Measurements from ENCODE around the gene AP5S1.

GRCh38 chr20:3787324-3788014 is 32.9 kb upstream of the AP5S1 start:
- no peak for TF ChIP-seq CTCF (IDR thresholded peaks at IDR 0.05; ENCODE audit: low read depth, low read length)
- TF ChIP-seq EZH2phosphoT487 (IDR thresholded peaks at IDR 0.05; ENCODE audit: low read depth) = no peak
